Posterior vena cava (tissue), 2 donors: ENCODE data around the gene AGMAT. TPM values are rescaled to one million over a fixed set of nuclear protein-coding genes. Genes with fewer than 3 reads are reported as not detected.

Experiments
- DNase-seq: peaks from one replicate; pipeline ENCODE4 v3.0.0-alpha.2; 2020; ENCODE audit warnings: low spot score
- intact Hi-C, 2 donors: fragments of 100-400 bp; cut with DNase I; formaldehyde crosslinking; loops; one replicate each; pipeline versions ENCODE4 v1.14.1 to v1.14.2; 2022 to 2023
- total RNA-seq, 2 donors: library from RNA; stranded (reverse); fragmentation: NEBNext Ultra II Directional; extraction: Animal tissue kit (Norgen Biotek cat#: 25700); gene quantifications; one replicate each; pipeline ENCODE4 v1.2.1, GENCODE V29; 2021
- donor health status: DM: yes; HTN: yes; CAD: no.
- donor health status: DM: yes; HTN: yes; CAD: no.

AGMAT gene
- total RNA-seq, 2 donors from 2014 or later: 0.14 TPM; not detected in 1

- intact Hi-C loops: no loop called here
- DNase-seq: no peak
Measured at GRCh38 chr1:15575549-15576150, 9.2 kb downstream of the AGMAT start.

GRCh38 chr1:15574741-15575140 lies 10.1 kb downstream of the AGMAT start:
- intact Hi-C loops: no loop called here
- no peak for DNase-seq

GRCh38 chr1:15573477-15573876 lies 11.4 kb downstream of the AGMAT start:
- intact Hi-C loops: no loop called here
- no peak for DNase-seq

- DNase-seq: no peak
- intact Hi-C loops: no loop called here
Measured at GRCh38 chr1:15571266-15571665, 13.6 kb downstream of the AGMAT start.

GRCh38 chr1:15570861-15571260 lies 14.0 kb downstream of the AGMAT start:
- intact Hi-C loops: no loop called here
- DNase-seq: no peak

GRCh38 chr1:15568387-15569073 lies 16.3 kb downstream of the AGMAT start:
- no peak for DNase-seq
- intact Hi-C loops: no loop called here

- intact Hi-C loops: loop anchor here in 1 of 2 donors (10.0 kb wide), 1 partner anchor 86 kb away; no protein-coding TSS in a partner anchor
- DNase-seq: no peak
Measured at GRCh38 chr1:15559189-15559810, 25.6 kb downstream of the AGMAT start.

GRCh38 chr1:15558516-15558915 lies 26.3 kb downstream of the AGMAT start:
- intact Hi-C loops: loop anchor here in 1 of 2 donors (10.0 kb wide), 1 partner anchor 86 kb away; no protein-coding TSS in a partner anchor

GRCh38 chr1:15557594-15557993 lies 27.3 kb downstream of the AGMAT start:
- intact Hi-C loops: loop anchor here in 1 of 2 donors (10.0 kb wide), 1 partner anchor 87 kb away; no protein-coding TSS in a partner anchor

More at GRCh38 chr1:15558516-15558915, 26.3 kb downstream of the AGMAT start:
- DNase-seq: no peak

GRCh38 chr1:15557008-15557407 lies 27.8 kb downstream of the AGMAT start:
- intact Hi-C loops: loop anchor here in 1 of 2 donors (10.0 kb wide), 1 partner anchor 88 kb away; no protein-coding TSS in a partner anchor
- DNase-seq: no peak

More at GRCh38 chr1:15557594-15557993, 27.3 kb downstream of the AGMAT start:
- no peak for DNase-seq

- no peak for DNase-seq
- intact Hi-C loops: loop anchor here in 1 of 2 donors (10.0 kb wide), 1 partner anchor 94 kb away; no protein-coding TSS in a partner anchor
Measured at GRCh38 chr1:15550573-15550972, 34.3 kb downstream of the AGMAT start.

- intact Hi-C loops: no loop called here
Measured at GRCh38 chr1:15546641-15547040, 38.2 kb downstream of the AGMAT start.

GRCh38 chr1:15543589-15544568 lies 41.0 kb downstream of the AGMAT start:
- no peak for DNase-seq
- intact Hi-C loops: no loop called here

More at GRCh38 chr1:15546641-15547040, 38.2 kb downstream of the AGMAT start:
- DNase-seq: no peak

- DNase-seq: no peak
- intact Hi-C loops: no loop called here
Measured at GRCh38 chr1:15543251-15543588, 41.6 kb downstream of the AGMAT start.

- no peak for DNase-seq
- intact Hi-C loops: no loop called here
Measured at GRCh38 chr1:15542388-15543250, 42.2 kb downstream of the AGMAT start.

- DNase-seq: no peak
- intact Hi-C loops: no loop called here
Measured at GRCh38 chr1:15541231-15541792, 43.5 kb downstream of the AGMAT start.

- intact Hi-C loops: no loop called here
- DNase-seq: no peak
Measured at GRCh38 chr1:15540186-15540585, 44.7 kb downstream of the AGMAT start.

GRCh38 chr1:15538771-15539170 lies 46.1 kb downstream of the AGMAT start:
- intact Hi-C loops: no loop called here
- DNase-seq: no peak
